GM19238 (cell line): ENCODE data around the gene NONO.
"Not testable (repeated sequence)": the region's sequence is repeated elsewhere in the genome, so short reads cannot be mapped to it uniquely, and the experiment has no call there.

Experiments
- DNase-seq: peaks from one replicate; pipeline ENCODE4 v3.0.0; 2011; ENCODE audit warnings: low spot score; ENCODE audit not compliant: insufficient read length

NONO gene, protein sequence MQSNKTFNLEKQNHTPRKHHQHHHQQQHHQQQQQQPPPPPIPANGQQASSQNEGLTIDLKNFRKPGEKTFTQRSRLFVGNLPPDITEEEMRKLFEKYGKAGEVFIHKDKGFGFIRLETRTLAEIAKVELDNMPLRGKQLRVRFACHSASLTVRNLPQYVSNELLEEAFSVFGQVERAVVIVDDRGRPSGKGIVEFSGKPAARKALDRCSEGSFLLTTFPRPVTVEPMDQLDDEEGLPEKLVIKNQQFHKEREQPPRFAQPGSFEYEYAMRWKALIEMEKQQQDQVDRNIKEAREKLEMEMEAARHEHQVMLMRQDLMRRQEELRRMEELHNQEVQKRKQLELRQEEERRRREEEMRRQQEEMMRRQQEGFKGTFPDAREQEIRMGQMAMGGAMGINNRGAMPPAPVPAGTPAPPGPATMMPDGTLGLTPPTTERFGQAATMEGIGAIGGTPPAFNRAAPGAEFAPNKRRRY

DNA sequence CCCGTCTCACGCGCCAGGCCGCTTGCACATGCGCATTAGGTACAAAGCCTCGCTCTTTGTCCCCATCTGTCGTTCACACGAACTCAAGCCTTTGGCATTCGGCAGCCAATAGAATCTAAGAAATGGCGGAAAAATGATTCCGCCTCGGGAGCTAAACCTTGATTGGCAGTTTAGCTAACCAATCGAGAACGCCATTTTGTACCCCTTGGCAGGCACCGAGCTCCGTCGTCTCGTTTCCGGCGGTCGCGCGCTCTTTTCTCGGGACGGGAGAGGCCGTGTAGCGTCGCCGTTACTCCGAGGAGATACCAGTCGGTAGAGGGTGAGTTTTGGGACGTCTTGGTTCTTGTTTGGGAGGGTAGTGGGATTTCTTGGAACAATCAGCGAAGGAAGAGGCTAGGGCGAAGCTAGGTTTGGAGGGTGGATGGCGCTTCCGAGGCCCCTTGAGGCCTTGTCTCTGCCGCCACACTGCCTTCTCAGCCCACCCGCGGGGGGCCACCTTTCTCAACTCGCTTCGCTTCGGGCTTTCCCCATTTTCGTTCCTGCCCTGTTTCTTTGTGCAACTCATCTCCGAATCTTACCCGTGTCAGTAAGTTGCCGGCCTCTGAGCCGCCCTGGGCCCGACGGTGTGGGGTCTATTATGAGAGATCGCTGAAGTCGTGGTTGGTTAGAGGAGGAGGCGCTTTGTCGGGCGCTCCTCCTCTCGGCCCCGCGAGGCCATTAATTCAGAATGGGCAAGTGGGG, at the start of gene NONO:
NONO (plus strand) TSS at position 233 of the 741 bp plus-strand sequence. CDS start 7,003 bp downstream, outside the sequence.
- peak; percentile 52 for DNase-seq

DNA sequence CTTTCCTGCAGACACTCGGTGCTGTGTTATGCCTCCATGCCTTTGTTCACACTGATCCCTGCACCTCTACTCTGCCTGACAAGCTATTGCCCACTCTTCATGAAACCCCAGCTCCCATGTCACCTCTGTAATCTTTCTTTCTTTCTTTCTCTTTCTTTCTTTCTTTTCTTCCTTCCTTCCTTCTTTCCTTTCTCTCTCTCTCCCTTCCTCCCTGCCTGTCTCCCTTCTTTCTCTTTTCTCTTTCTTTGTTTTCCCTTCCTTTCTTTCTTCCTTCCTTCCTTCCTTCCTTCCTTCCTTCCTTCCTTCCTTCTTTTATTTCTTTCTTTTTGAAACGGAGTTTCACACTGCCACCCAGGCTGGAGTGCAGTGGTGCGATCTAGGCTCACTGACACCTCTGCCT, 48.0 kb upstream of the NONO start:
- DNase-seq = no peak

DNA sequence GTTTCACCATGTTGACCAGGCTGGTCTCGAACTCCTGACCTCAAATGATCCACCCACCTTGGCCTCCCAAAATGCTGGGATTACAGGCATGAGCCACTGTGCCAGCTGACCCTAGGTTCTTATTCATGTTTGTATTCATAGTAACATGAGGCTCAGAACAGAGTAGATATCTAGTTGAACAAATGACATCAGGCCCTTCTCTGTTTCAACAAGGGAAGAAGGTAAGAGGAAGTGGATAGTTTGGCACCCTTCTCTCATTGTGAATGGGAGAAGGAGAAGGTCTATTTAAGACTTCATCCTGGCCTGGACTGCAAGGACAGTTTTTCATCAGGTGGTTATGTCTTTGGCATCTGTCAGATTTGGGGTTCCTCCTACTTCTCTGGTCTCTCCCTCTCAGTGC, 46.6 kb upstream of the NONO start:
- DNase-seq = no peak

DNA sequence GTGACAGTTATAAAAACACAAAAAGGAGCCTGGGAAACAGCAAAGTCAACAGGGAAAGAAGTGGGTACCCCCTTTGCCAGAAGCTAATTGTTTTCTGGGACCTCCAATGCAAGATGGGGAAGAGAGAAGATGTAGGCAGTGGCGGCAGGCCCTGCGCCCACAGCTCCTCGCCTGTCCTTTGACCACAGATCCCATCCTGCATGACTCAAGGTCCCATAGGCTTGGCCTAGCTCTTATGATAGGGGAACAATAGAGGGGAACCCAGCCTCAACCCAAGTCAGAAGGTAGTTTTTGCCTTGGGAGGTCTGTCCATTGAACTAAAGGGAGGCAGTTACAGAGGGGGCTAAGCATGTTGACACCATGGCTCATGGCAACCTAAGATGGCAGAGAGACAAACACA, 43.7 kb upstream of the NONO start:
- DNase-seq = no peak

DNA sequence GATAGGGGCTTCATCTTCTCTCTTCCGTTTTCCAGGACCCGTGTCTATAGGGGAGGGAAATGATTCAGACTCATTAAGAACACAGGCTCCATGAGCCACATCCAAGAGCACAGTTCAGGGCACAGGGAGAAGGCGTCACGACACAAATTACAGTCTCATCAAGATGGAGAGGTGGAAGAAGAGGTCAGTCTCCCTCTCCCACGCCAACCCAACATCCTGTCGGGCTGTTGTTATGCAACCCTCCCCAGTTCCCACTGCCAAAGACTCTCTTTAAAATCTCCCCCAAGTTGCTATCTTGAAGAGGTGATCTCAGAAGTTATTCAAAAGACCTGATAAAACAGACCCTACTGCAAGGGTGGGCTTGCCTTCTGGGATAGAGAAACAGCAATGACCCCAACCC, 42.1 kb upstream of the NONO start:
- DNase-seq = no peak

DNA sequence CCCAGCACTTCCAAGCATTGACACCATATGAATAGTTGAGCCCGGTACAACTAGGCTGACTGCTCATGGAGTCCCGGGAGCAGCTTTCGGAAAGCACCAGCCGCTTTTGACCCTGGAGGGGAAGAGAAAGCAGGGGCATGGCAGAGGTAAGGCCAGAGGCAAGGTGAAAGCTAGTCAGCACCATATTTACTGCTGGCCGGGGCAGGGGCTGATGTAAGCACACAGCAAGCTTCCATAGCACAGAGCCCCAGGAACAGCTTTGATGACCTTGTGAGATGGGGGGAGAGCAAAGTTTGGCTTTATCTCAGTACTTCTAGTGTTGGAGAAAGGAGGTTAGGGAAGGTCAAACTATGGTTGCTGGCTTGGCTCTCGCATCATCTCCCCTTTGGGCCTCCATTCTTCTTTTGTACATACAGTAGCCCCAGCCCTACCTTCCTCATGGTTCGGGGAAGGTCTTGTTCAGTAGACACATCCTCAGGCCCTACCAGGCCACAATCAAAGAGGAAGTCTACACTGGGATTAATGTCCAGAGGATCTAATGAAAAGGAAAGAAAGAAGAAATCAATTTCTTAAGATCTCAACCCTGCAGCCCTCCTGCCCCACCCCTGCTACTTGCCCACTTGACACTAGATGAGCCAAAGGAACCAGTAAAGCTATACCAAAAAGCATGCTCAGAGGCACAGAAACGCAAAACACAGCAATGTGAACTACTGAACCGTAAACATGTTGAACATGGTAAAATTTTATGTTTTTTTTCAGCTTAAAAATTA, 38.9 kb upstream of the NONO start:
- DNase-seq = no peak

DNA sequence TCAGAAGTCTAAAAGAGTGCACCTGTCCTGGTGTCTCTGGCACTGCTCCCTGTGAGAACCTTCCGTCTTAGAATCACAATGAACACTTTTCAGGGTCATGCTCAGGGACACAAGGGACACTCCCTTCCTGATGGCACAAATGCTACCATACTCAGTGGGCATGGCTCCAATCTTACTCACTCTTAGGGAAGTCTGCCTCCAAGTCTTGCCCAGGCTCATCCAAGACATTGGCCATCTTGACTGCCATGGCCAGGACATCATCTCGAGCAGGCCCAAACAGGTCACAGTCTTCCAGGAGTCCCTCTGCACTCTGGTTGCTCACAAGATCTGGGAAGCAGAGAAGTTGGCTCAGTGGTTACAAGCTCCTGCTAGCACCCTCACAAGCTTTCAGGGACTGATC, 38.3 kb upstream of the NONO start:
- no peak for DNase-seq

DNA sequence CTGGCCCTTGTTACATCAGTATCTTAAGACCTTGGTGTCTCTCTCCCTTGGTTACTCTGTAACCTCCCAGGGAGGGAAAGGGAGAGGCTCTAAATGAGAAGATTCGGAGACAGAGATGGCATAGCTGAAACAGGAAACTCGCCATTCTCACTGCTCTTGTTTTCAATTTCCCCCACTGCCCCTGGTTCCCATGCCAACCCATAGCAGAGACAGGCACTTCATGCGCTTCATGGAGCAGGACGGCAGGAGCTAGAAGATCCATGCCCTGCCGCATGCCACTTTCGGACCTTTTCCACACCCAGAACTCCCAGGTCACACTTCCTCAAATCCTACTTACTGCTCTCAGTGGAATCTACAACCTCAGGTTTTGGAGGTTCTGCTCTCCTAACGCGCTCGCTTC, 32.6 kb upstream of the NONO start:
- DNase-seq = no peak

DNA sequence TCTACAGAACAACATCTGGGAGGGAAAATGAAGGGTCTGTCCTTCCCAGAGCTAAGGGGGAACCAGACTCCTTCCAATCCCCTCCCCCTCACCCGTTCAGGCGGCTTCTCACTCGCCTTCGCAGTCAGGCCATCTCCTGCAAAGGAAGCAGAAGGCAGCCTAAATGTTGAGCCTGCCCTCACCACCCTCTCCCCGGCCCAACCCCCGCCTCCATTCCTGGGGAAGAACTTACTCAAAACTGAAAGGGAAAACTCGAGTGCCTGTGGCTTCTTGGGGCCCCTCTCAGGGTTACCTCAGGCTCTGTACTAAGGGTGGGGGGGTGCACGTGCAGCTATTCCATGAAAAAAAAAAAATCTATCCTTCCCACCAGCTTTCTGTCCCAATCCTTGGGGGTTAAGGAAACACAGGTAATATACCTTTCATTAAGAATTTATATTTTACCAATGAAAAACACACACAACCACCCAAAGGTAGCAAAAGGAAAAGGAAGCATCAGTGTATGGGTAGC, 31.9 kb upstream of the NONO start:
- no peak for DNase-seq

DNA sequence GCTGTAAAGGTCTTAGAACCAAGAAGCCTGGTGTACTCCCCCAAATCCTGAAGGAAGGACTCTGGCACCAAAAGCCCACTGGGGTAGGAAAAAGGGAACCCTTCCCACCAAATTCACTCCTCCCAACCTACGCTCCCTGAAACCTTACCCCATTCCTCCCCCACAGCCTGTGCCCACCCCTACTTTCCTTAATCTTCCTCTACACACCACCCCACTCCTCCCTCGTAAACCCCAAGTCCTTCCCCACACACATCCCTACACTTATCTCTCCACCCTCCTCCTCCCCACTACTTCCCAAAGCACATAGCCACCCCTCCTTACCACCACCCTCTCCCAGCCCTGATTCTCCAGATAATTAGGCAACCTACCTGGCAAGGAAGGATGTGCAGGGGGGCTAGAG, 31.2 kb upstream of the NONO start:
- DNase-seq = no peak

DNA sequence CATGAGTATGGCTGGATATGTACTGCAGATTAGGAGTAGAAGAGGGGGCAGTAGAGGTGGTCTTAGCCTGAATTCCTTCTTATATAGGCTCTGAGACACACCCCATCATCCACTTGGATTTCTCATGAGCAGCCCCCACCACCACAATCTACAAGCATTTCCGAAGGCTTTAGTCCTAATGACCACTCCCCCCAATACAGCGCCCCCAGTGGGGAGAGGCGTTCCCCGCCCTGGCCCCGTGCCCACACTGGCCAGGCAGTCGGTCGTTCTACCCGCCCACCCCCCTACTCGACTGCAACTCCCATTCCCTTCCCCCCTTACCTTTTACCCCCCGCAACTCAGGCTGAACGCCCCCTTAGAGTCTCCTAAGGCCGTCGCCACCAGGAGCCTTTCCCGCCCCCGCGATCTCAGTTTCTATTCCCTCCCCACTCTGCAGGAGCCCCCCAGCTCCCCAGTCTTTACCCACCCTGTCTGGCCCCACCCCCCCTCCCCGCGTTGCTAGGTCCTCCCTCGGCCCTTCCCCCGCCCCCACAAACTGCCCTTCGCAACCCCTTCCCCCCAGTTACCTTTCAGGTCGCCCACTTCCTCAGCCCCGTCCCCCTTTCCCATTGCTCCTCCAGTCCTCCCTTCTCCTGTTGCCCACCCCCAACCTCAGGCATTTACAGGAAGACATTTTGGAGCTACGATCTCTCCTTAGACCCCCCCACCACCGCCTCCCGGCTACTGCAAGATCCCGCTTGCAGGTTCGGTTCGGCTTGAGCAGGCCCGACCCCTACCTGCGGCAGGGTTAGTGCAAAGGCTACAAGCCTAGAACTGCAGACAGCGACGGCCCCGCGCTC, 30.0 kb upstream of the NONO start:
- peak; percentile 32 for DNase-seq

DNA sequence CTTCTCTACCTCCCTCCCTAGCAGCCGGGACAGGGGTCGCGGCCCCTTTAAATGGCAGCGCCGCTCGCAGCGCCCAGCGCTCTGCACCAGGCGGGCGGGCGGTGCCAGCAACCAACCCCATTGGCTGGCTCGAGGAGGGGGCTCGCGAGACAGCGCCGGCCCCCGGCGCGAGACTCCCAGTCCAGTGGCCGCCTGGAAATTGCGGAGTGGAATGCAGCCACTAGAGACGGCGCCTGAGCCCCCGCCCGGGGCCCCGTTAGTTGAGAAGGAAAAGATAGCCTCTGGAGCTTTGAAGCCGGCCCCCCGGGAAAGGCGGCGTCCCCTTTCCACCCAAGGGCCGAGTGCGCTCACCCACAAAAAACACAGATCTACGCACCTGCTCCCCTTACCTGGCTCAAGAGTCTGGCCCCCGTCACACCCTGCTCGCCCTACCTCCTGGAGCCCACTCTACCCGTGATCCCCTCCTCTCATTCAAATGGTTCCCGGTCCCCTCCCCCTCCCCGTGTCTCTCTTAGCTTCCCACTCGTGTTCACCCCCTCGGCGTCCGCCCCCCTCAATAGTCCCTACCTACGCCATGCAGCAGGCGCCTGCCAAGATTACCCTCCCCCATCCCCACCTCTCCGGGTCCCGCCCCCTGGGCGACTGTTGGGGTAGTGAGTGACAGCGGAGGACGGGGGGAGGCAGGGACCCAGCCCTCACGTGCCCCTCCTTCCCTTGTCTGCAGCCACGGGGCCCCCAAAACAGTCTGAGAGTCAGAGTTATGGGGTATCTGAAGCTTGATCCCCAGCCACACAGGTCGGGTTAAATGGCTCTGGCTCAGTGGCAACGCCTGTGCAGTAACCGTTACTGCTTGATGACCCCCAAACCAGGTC, 29.1 kb upstream of the NONO start, which contains the start of gene ZMYM3:
ZMYM3 (minus strand) TSS at position 49 of the 872 bp plus-strand sequence. CDS start 885 bp downstream, outside the sequence.
- peak; percentile 73 for DNase-seq

DNA sequence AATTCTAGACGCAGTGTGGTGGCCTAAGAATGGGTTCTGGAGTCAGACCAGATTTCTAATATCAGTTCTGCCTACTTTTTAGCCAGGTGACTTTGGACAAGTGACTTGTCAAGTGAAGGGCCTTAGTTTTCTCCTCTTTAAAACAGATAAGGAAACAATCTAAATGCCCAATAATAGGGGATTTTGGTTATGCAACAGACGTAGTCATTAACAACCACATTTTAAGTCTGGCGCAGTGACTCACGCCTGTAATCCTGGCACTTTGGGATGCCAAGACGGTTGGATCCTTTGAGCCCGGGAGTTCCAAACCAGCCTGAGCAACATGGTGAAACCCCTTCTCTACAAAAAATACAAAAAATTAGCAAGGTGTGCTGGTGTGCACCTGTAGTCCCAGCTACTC, 27.4 kb upstream of the NONO start:
- DNase-seq = no peak

DNA sequence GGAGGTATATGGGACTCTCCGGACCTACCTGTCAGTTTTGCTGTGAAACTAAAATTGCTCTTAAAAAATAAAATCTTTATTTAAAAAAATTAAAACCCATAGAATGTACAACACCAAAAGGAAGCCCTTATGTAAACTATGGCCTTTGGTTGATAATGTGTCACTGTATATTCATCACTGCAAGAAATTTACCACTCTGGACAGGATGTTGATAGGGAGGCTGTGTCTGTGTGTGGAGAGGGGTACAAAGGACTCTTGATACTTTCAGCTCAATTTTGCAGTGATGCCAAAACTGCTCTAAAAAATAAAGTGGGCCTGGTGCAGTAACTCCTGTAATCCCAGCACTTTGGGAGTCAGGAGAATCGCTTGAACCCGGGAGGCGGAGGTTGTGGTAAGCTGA, 26.6 kb upstream of the NONO start:
- DNase-seq = no peak

DNA sequence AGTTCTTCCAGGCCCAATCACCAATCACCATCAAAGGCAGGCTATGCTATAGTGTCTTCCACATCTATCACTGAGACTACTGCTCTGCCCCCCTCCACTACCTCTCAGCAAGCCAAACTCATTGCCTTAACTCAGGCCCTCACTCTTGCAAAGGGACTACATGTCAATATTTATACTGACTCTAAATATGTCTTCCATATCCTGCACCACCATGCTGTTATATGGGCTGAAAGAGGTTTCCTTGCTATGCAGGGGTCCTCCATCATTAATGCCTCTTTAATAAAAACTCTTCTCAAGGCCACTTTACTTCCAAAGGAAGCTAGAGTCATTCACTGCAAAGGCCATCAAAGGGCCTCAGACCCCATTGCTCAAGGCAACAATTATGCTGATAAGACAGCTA, 14.8 kb upstream of the NONO start:
- DNase-seq = not testable (repeated sequence)

DNA sequence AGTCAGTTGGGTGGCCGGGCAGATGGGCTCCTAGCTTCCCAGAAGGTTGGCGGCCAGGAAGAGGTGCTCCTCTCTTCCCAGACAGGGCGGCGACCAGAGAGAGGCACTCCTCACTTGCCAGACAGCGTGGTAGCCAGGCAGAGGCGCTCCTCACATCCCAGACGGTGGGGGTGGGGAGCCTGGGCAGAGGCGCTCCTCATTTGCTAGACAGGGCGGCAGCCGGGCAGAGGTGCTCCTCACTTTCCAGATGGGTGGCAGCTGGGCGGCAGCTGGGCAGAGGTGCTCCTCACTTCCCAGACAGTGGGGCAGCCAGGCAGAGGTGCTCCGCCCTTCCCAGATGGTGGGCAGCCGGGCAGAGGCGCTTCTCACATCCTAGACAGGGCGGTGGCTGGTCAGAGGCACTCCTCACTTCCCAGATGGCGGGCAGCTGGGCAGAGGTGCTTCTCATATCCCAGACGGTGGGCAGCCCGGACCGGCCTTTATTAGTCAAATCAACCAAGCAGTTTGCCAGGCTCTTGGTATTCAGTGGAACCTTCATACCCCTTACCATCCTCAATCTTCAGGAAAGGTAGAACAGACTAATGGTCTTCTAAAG, 13.5 kb upstream of the NONO start:
- DNase-seq = no peak

DNA sequence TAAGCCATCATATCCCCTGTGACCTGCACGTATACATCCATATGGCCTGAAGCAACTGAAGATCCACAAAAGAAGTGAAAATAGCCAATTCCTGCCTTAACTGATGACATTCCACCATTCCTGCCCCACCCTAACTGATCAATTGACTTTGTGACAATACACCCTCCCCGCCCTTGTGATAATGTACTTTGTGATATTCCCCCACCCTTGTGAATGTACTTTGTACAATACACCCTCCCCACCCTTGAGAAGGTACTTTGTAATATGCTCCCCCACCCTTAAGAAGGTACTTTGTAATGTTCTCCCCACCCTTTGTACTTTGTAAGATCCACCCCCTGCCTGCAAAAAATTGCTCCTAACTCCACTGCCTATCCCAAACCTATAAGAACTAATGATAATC, 11.1 kb upstream of the NONO start:
- not testable (repeated sequence) for DNase-seq

DNA sequence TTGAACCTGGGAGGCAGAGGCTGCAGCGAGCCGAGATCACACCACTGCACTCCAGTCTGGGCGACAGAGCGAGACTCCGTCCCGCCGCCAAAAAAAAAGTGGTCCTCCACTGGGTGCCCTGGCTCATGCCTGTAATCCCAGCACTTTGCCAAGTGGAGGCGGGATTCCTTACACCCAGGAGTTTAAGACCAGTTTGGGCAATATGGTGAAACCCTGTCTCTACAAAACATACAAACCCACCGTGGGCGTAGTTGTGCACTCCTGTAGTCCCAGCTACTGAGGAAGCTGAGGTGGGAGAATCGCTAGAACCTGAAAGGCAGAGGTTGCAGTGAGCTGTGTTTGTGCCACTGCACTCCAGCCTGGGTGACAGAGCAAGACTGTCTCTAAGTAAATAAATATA, 2.1 kb upstream of the NONO start:
- DNase-seq = not testable (repeated sequence)
